HepG2 (cell line): ENCODE results near the gene MRPL42.

Experiments
- ATF7 ChIP-seq, 2 experiments: fragments of 450-650 bp in 1 of 2; sonication (generic) in 1 of 2; formaldehyde crosslinking in 1 of 2; IDR thresholded peaks; 2 replicates each; pipeline versions ENCODE4 v1.4.0 to v1.6.1; 2016 to 2020; ENCODE audit warnings: antibody characterized with exemption in 1 of 2, mild to moderate bottlenecking in 1 of 2, missing genetic modification reagents in 1 of 2
- CHD2 ChIP-seq: IDR thresholded peaks from 2 replicates; pipeline ENCODE4 v1.6.1; 2011; ENCODE audit warnings: low read depth, low read length, improper control_type of control experiment
- CSRNP1 ChIP-seq: sonication (generic); formaldehyde crosslinking; IDR thresholded peaks from 2 replicates; pipeline ENCODE4 v1.8.1; 2023; ENCODE audit warnings: mild to moderate bottlenecking, missing genetic modification reagents
- CTCF ChIP-seq: sonication (generic); formaldehyde crosslinking; IDR thresholded peaks from 2 replicates; pipeline ENCODE4 v1.5.0; 2020; ENCODE audit warnings: mild to moderate bottlenecking, missing genetic modification reagents, moderate library complexity
- ETV5 ChIP-seq: IDR thresholded peaks from 2 replicates; pipeline ENCODE4 v1.6.1; 2018; ENCODE audit warnings: missing biosample characterization, missing genetic modification reagents, inconsistent platforms, borderline replicate concordance
- MAZ ChIP-seq, 2 experiments: sonication (generic) in 1 of 2; formaldehyde crosslinking in 1 of 2; IDR thresholded peaks; 2 replicates each; pipeline versions ENCODE4 v1.5.0 to v1.6.1; 2012 to 2020; ENCODE audit warnings: low read depth in 2 of 2, mild to moderate bottlenecking in 2 of 2, borderline replicate concordance in 1 of 2, improper control_type of control experiment in 1 of 2, low read length in 1 of 2, missing genetic modification reagents in 1 of 2, moderate library complexity in 1 of 2
- SKI ChIP-seq: fragments of 450-650 bp; IDR thresholded peaks from one replicate; pipeline ENCODE4 v1.6.1; 2018; ENCODE audit warnings: mild to moderate bottlenecking; ENCODE audit not compliant: partially characterized antibody
- STAT5B ChIP-seq: sonication (generic); formaldehyde crosslinking; IDR thresholded peaks from 2 replicates; pipeline ENCODE4 v1.4.0; 2020; ENCODE audit warnings: missing genetic modification reagents
- ZBTB33 ChIP-seq: sonication (generic); formaldehyde crosslinking; IDR thresholded peaks from 2 replicates; pipeline ENCODE4 v1.4.0; 2020; ENCODE audit warnings: missing genetic modification reagents
- ZNF121 ChIP-seq: sonication (generic); formaldehyde crosslinking; IDR thresholded peaks from 2 replicates; pipeline ENCODE4 v1.5.0; 2020; ENCODE audit warnings: mild to moderate bottlenecking, missing genetic modification reagents
- ZNF430 ChIP-seq: sonication (generic); formaldehyde crosslinking; IDR thresholded peaks from 2 replicates; pipeline ENCODE4 v1.9.0; 2021; ENCODE audit warnings: mild to moderate bottlenecking, missing genetic modification reagents
- TF ChIP-seq, protein P1 (sequence below), 2 experiments: sonication (generic) in 1 of 2; formaldehyde crosslinking in 1 of 2; IDR thresholded peaks; 2 replicates each; pipeline versions ENCODE4 v1.5.1 to v1.6.1; 2011 to 2020; ENCODE audit warnings: borderline replicate concordance in 1 of 2, low read depth in 1 of 2, low read length in 1 of 2, mild to moderate bottlenecking in 1 of 2, missing genetic modification reagents in 1 of 2, moderate library complexity in 1 of 2
- TF ChIP-seq, protein P2 (sequence below): sonication (generic); formaldehyde crosslinking; IDR thresholded peaks from 2 replicates; pipeline ENCODE4 v1.8.0; 2022; ENCODE audit warnings: missing genetic modification reagents, mild to moderate bottlenecking, moderate library complexity, borderline replicate concordance

- TF ChIP-seq ZBTB33 (CRISPR knock-in tag): no peak
- no peak for TF ChIP-seq CSRNP1 (CRISPR knock-in tag)
- TF ChIP-seq ATF7 (IDR thresholded peaks at IDR 0.05): no peak
- TF ChIP-seq ATF7 (CRISPR knock-in tag; IDR thresholded peaks at IDR 0.05): no peak
- TF ChIP-seq STAT5B (CRISPR knock-in tag): no peak
- no peak for TF ChIP-seq ZNF430
- TF ChIP-seq, protein P1, sequence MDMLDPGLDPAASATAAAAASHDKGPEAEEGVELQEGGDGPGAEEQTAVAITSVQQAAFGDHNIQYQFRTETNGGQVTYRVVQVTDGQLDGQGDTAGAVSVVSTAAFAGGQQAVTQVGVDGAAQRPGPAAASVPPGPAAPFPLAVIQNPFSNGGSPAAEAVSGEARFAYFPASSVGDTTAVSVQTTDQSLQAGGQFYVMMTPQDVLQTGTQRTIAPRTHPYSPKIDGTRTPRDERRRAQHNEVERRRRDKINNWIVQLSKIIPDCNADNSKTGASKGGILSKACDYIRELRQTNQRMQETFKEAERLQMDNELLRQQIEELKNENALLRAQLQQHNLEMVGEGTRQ (IDR thresholded peaks at IDR 0.05; ENCODE audit: low read depth, low read length): no peak
- TF ChIP-seq, protein P1 (CRISPR knock-in tag; IDR thresholded peaks at IDR 0.05; ENCODE audit: borderline replicate concordance): no peak
- TF ChIP-seq SKI: no peak
- TF ChIP-seq, protein P2, sequence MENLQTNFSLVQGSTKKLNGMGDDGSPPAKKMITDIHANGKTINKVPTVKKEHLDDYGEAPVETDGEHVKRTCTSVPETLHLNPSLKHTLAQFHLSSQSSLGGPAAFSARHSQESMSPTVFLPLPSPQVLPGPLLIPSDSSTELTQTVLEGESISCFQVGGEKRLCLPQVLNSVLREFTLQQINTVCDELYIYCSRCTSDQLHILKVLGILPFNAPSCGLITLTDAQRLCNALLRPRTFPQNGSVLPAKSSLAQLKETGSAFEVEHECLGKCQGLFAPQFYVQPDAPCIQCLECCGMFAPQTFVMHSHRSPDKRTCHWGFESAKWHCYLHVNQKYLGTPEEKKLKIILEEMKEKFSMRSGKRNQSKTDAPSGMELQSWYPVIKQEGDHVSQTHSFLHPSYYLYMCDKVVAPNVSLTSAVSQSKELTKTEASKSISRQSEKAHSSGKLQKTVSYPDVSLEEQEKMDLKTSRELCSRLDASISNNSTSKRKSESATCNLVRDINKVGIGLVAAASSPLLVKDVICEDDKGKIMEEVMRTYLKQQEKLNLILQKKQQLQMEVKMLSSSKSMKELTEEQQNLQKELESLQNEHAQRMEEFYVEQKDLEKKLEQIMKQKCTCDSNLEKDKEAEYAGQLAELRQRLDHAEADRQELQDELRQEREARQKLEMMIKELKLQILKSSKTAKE (CRISPR knock-in tag): no peak
- TF ChIP-seq MAZ (IDR thresholded peaks at IDR 0.05; ENCODE audit: borderline replicate concordance, low read depth, low read length): no peak
- TF ChIP-seq MAZ (CRISPR knock-in tag; IDR thresholded peaks at IDR 0.05; ENCODE audit: low read depth): no peak
- no peak for TF ChIP-seq CTCF
- TF ChIP-seq ZNF121: no peak
- no peak for TF ChIP-seq ETV5 (CRISPR knock-in tag)
- TF ChIP-seq CHD2: no peak
Measured at GRCh38 chr12:93552427-93552826, 85.1 kb downstream of the MRPL42 start.
